Epithelial cell of alveolus of lung (primary cell): ENCODE results near the gene PCDHA7. TPM values are rescaled to one million over a fixed set of nuclear protein-coding genes. Genes with fewer than 3 reads are reported as not detected.

Experiments
- total RNA-seq: library from RNA; depleted of rRNA; stranded (reverse); fragments of >200 nt; gene quantifications from 2 replicates; pipeline ENCODE4 v1.2.1, GENCODE V29; 2015

PCDHA7 gene
- total RNA-seq, 1 donor from 2014 or later, result under 0.01 TPM

GRCh38 chr5:140875085-140876065 lies 41.3 kb downstream of the PCDHA7 start, which contains the start of gene PCDHA12:
PCDHA12 (plus strand) TSS chr5:140875308; CDS start chr5:140875473, 165 bp downstream.

GRCh38 chr5:140881889-140882590 lies 48.0 kb downstream of the PCDHA7 start, which contains the start of gene PCDHA13:
PCDHA13 (plus strand) TSS chr5:140882124; CDS start chr5:140882269, 145 bp downstream.

Other genes starting within 250 kb of the PCDHA7 start
- gene CD14, start 201.1 kb upstream of the PCDHA7 start, total RNA-seq, result 0.26 and 1.8 TPM in 2 replicates
- gene TMCO6, start 194.8 kb upstream of the PCDHA7 start, total RNA-seq, result 4.9 and 50.5 TPM in 2 replicates
- gene NDUFA2, start 186.6 kb upstream of the PCDHA7 start, total RNA-seq, result 58.6 and 67.5 TPM in 2 replicates
- 63.4 and 92.9 TPM in 2 replicates for gene IK, start 186.4 kb upstream of the PCDHA7 start, total RNA-seq
- gene WDR55, start 169.4 kb upstream of the PCDHA7 start, total RNA-seq, result 16.8 and 16.9 TPM in 2 replicates
- 0.26 and 0.64 TPM in 2 replicates for gene DND1, start 160.7 kb upstream of the PCDHA7 start, total RNA-seq
- 41.6 and 81.6 TPM in 2 replicates for gene HARS1, start 142.9 kb upstream of the PCDHA7 start, total RNA-seq
- 23.9 and 25.6 TPM in 2 replicates for gene HARS2, start 142.8 kb upstream of the PCDHA7 start, total RNA-seq
- 30.4 TPM in 2 replicates for gene ZMAT2, start 133.8 kb upstream of the PCDHA7 start, total RNA-seq
- not detected in 2 replicates for gene PCDHA1, start 48.1 kb upstream of the PCDHA7 start, total RNA-seq
- gene PCDHA2, start 39.4 kb upstream of the PCDHA7 start, total RNA-seq, result not detected in 2 replicates
- under 0.01 TPM in 1 of 2 replicates, not detected in the other for gene PCDHA3, start 33.2 kb upstream of the PCDHA7 start, total RNA-seq
- 0.48 TPM in 1 of 2 replicates, not detected in the other for gene PCDHA4, start 27.2 kb upstream of the PCDHA7 start, total RNA-seq
- gene PCDHA5, start 12.7 kb upstream of the PCDHA7 start, total RNA-seq, result not detected in 2 replicates
- not detected in 2 replicates for gene PCDHA6, start 6.3 kb upstream of the PCDHA7 start, total RNA-seq
- not detected in 2 replicates for gene PCDHA8, start 6.9 kb downstream of the PCDHA7 start, total RNA-seq
- under 0.01 TPM in 1 of 2 replicates, not detected in the other for gene PCDHA9, start 14.1 kb downstream of the PCDHA7 start, total RNA-seq
- under 0.01 TPM in 1 of 2 replicates, not detected in the other for gene PCDHA10, start 21.6 kb downstream of the PCDHA7 start, total RNA-seq
- gene PCDHA11, start 34.7 kb downstream of the PCDHA7 start, total RNA-seq, result not detected in 2 replicates
- gene PCDHA12, start 41.0 kb downstream of the PCDHA7 start, total RNA-seq, result under 0.01 TPM in 1 of 2 replicates, not detected in the other
- gene PCDHA13, start 47.9 kb downstream of the PCDHA7 start, total RNA-seq, result not detected in 2 replicates
- 0.26 TPM in 1 of 2 replicates, not detected in the other for gene PCDHAC1, start 92.0 kb downstream of the PCDHA7 start, total RNA-seq
- 0.39 TPM in 1 of 2 replicates, not detected in the other for gene PCDHAC2, start 132.2 kb downstream of the PCDHA7 start, total RNA-seq
- gene PCDHB1, start 217.1 kb downstream of the PCDHA7 start, total RNA-seq, result not detected in 2 replicates